ENCODE measurements around the gene IQSEC2. TPM values are rescaled to one million over a fixed set of nuclear protein-coding genes. Genes with fewer than 3 reads are reported as not detected.

Gene IQSEC2
- 16.0 TPM for polyA plus RNA-seq (2013, experiment 1 of 2; ENCODE audit: insufficient read length)
- 16.8 TPM for polyA plus RNA-seq (2013, experiment 2 of 2; ENCODE audit: insufficient read length)

DNA sequence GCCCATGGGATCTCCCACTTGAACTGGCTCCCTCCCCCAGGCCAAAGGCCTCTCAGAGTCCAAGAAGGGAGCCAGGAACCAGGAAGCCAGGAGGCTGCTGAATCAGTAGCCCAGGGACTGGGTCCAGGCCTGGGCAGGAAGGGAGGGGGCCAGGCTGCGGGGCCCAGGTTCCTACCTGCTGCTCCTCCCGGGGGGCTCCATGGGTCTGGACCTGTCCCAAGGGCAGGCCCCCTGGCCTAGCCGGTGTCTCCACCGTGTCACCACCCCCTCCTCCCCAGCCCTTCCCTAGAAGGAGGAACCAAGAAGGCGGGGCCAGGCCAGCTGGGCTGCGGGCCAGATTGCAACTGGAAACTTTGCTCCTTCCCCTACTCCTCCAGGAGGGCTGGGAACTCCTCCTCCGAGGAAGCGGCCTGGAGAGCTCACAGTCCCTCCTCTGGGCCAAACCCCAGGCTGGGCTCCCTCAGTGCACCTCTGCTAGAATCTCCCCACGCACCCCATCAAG, at the start of gene IQSEC2:
IQSEC2 (minus strand) TSS at position 264 of the 502 bp plus-strand sequence.
- DNase-seq = peak; percentile 82

DNA sequence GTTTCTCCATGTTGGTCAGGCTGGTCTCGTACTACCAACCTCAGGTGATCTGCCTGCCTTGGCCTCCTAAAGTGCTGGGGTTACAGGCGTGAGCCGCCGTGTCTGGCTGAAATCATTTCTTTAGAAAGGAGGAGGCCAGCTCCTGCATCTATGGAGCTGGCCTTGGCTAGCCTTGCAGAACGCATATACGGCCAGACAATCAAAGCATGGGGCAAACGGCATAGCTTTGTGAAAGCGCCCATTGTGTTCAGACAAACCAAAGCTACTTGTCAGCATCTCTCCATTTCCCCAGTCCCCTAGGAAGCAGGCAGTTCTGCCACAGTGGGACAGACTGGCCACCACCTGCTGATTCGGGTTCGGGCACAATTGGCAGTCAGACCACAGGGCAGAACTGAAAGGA, 48.9 kb upstream of the IQSEC2 start:
- DNase-seq = no peak

DNA sequence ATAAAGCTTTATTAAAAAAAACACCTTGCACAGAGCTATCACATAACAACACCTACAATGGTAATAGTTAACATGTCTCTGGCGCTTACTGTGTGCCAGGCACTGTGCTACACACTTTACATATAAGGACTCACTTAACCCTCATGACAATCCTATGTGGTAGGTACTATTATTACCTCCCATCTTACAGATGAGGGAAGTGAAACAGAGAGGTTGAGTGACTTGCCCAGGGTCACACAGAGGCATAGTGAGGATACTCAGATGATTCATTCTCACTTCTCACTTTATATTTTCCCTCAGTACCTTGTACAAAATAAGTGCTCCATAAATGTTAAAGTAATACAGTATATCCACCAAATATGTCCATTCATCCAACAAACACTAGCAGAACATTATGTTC, 43.4 kb upstream of the IQSEC2 start:
- DNase-seq = no peak

DNA sequence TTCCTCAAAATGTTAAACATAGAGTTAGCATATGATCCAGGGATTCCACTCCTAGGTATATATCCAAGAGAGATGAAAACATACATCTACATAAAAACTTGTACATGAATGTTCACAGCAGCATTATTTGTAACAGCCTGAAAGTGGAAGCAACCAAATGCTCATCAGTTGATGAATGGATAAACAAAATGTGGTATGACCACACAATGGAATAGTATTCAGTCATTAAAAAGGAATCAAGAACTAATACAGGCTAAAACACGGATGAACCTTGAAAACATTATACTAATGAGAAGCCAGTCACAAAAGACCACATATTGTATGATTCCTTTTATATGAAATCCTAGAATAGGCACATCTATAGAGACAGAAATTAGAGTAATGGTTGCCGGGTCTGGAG, 42.7 kb upstream of the IQSEC2 start:
- DNase-seq = no peak

DNA sequence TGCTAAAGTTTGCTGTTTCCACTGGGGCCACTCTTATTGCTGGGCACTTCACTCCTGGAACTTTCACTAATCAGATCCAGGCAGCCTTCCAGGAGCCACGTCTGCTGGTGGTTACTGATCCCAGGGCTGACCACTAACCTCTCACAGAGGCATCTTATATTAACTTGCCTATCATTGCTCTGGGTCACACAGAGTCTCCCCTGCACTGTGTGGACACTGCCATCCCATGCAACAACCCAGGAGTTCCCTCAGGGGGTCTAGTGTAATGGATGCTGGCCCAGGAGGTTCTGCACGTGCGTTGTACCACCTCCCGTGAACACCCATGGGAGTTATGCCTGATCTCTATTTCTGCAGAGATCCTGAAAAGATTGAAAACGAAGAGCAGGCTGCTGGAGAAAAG, 41.8 kb upstream of the IQSEC2 start:
- no peak for DNase-seq

DNA sequence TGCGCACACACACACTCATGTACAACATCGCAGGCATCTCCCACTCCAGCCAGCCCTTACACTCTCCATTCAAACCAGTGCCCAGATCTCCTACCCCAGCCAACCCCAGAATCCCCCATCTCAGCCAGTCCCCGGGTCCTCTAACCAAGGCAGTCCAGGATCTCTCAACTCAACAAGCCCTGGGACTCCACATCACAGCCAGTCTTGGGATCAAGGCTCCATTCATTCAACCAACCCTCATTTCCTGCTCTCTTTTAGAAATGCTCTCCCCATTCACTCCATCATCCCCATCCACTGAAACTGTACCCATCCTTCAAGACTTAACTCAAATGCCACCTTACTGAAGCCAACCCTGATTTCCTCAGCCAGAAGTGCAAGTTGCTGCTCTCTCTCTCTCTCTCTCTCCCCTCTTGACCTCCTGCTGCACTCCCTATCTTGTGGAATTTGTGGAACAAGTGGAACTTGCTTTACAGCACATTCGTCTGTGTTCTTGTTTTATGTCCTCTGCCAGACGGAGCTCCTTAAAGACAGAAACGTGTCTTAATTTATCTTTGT, 40.6 kb upstream of the IQSEC2 start:
- DNase-seq = no peak

DNA sequence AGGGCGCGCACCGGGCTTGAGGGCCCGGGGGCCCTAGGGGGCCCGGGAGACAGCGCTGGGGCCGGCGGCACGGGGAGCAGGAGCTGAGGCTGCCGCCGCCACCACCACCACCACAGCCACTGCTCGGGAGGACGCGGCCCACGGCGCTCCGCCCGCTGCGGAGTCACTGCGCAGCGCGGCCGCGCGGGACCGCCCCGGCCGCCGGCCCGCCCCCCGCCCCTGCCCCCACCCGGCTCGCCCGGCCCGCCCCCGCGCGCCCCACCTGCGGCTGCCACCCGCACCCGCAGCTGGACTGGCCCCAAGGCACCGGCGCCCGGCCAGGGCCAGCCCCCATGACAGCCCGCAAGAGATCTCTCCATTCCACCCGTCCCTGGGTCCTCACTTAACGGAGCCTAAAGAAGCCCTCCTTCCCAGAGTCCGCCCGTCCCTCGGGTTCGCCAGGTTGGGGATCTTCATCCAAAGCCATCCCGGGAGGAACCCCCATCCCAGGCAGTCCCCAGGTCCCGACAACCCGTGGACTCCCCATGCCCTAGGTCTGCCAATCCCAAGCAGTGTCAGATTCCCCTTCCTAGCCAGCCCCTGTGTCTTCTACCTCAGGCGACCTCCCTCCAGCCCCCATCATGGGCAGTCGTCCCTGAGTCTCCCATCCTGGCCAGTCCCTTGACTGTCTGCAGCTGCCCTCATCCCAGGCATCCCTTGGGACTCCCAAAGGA, 40.0 kb upstream of the IQSEC2 start:
- DNase-seq = no peak

DNA sequence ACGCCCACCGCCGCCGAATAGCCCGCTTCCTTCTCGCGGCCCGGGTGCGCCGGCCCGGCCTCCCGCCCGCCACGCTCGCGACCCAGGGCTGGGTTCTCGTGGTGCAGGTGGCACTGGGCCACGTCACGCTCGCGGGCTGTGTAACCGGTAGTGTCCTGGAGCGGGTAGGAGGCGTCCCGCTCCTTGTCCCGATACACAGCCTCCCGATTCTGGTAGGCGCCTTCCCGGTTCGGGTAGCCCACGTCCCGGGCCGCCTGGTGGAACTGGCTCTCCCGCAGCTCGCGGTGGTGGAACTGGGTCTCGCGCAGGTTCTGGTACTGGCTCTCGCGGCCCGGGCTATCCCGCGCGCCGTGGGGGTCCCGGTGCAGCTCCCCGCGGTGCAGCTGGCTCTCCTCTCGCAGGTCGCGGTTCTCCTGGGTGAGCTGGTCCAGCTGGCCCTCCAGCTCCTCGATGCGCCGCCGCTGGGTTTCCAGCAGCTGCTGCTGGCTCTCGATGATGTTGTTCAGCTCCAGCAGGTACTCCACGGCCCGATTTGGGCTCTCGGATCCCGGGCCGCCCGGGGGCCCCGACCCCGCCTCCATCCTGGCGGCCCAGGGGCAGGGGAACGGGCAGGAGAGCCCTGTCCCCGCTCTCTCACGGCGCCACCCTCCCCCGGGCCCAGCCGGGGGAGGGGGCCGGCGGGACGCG, 39.3 kb upstream of the IQSEC2 start:
- DNase-seq = no peak

DNA sequence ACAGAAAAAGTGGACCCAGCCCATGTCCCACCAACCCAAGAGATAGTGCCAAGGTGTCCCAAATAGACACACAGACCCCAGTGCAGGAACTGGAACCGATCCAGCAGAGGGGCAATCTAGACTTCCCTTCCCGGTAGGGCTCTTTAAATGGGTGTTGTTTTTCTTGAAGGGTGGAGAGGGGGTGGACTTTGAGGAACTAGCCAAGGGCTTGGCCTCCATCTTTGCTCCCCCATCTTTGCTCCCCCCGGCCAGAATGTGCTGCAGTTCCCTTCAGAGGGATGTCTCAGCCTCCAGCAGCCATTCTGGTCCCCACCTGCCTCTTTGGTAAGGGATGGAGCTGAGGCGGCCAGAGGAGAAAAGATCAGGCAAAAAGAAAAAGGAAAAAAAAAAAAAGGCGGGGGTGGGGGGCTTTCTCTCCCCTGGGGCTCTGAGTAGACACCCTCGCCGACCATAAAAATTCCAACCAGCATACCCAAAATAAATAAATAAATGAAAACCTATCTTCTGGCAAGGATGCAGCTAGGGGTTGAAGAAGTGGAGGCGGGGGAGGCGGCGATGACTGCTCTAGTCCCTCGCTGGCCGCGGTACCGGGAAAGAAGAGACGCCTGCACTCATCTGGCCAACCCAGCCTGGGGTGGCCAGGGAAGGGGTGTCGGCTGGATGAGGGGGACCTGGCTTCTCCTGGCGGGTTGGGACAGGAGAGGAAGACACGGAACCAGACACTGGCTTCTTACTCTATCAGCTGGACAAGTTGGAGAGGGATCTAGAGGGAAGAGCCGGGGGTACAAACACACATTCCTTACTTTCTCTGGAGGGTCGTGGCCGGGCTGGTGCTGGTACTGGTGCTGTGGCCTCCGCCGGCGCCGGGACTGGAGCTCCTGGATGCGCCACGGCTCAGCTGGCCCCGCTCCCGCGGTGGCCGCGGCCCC, 38.5 kb upstream of the IQSEC2 start:
- DNase-seq = no peak

DNA sequence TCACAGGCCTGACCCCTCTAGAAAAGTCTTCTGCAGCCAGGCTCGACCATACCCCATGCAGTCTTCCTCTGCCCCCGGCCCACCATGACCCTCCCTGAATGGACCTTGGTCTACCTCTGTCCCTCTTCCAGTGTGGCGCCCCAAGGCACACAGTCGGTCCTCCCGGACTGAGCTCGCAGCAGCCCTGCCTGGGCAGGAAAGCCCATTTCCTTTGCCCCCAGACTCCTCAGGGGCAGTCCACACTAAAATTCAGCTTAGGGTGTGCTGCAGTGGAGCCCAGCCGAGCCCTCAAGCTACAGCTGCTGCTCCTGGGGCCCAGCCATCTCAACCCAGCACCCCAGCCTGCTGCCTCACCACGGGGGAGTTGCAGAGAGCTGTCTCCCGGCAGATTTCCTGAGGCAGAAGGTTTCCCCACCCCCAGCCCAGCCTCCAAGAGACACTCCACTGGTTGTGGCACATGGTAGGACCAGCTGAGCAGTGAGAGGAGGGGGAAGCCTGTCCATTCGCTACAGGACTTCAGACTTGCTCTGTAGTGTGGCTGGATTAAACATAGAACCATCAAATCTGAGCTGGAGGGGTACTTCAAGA, 37.5 kb upstream of the IQSEC2 start:
- no peak for DNase-seq

DNA sequence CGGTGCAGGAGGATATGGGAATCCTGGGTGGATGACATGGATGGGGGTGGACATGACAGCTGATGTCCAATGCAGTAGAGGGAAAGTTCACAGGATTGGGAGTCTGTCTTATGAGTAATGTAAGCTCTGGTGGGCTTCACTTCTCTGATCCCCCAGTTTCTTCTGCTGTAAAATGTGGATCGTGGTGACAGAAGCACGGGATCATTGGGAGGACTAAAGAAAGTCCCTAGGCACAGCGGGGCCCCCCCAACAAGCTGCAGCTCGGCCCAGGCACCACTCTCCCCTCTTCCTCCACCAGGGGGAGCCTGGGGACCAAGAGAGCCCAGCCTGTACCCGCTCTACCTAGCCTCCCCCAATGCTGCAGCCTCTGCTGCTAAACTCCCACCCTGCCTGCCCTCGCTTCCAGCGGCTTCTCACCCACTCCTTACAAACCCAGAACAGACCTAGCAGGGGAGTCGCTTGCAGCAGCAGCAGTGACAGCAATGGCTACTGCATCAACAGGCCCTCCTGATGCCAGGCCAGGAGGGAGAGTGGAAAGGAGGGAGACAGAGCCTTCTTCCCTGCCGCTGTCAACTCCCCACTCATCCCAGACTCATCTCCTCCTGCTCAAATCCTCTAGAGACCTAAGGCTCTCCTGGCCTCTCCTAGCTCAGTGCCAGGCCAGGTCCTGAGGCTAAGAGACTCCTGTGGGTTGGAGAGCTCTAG, 36.1 kb upstream of the IQSEC2 start:
- DNase-seq = peak; percentile 36

DNA sequence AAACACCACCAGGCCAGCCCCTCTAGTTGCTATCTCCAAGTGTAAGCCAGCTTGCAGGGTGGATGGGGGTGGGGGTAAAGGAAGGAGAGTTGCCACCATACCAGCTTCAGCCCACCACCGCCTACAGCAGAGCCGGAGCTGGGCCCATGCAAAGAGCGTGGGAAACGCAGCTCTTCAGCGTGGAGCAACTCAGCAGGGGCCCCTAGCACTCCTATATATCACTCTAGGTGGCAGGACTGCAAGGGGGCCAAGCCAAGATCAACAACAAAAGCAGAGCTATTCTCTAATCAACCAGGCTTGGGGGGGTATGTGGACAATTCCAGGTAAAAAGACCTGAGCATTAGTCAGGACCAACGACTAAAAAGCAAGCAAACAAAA, 35.5 kb upstream of the IQSEC2 start:
- no peak for DNase-seq

DNA sequence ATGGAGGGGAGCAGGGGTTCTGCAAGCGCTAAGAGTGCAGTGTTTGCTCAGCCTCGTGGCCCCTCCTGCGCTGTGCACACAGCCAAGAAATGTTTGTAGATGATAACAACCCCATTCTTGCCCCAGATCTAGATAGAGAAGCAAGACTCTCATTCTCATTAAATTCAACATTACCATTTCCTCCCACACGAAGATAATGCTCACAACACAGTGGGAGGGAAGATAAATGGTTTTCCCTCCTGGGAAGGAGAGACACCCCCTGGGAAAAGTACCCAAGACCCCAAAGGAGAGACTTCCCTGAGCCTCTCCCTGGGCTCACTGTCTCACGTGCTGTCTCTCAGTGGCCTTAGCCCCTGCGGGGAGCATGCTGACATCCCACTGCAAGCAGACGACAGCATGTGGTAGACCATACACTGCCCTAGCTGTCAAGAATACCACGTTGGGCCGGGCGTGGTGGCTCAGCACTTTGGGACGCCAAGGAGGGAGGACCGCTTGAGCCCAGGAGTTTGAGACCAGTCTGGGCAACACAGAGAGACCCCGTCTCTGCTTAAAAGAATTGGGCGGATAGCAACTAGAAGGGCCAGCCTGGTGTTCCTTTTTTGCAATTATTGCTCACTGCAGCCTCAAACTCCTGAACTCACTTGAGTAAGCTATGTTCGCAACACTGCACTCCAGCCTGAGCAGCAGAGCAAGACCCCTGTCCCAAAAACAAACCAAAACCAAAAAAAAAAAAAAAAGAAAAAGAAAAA, 34.9 kb upstream of the IQSEC2 start:
- no peak for DNase-seq

DNA sequence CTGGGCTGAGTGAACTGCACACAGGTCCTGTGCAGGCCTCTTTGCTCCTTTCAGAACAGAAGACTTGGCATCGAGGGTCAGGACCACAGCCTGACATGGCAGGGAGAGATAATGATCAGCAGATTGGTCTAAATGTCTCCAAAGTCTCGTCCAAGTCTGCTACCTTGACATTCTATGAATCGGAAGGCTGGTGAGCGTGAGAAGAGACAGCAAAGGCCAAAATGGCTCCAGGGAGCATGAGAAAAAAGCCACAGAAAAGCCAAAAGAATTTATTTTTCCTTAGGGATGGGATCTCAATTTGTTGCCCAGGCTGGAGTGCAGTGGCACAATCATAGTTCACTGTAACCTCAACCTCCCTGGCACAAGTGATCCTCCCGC, 32.3 kb upstream of the IQSEC2 start:
- DNase-seq = no peak

DNA sequence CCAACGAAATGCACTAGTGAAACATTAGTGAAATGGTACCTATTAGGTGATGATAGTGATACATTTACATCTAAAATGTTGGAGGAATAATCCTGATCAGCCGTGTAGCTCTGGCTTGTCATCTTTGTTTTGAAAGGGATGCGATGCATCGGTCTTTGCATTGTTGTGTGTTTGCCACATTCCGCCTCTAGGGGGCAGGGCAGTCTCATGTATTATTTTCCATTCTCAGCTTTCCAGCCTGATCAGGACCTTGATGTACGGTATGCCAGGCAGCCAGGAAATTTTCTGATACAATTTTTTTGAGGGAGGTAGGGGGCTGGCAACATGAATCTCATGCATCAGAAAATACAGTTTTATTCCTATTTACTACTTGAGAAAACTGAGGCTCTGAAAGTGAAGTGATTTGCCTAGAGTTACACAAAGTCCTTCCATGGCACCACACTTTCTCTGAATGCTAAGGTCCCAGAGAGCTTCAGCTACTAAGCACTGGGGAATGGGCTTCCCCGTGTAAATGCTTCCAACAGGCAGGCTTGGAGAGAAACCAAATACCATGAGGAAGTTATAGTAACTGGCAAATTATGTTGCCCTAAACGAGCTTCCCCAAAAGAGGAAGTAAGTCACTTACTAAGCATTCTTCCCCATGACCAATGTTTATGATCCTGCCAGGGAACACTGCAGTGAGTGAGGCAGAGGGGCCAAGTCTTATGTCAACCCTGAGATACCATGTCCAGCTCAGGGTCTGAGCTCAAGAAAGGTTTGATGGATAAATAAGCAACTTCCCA, 31.8 kb upstream of the IQSEC2 start:
- DNase-seq = peak; percentile 40

DNA sequence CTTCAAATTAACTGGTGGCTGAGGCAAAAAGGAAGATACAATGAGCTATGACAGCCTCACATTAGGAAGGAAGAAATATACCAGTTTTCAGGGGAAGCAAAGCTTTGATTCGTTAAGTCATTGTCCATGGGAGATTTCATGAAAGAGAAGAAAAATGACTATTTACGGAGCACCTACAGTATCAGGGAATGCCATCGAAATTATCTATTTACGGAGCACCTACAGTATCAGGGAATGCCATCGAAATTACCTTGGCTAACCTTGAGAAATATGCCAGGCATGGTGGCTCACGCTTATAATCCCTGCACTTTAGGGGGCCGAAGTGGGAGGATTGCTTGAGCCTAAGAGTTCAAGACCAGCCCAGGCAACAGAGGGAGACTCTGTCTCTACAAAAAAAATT, 28.5 kb upstream of the IQSEC2 start:
- DNase-seq = no peak

DNA sequence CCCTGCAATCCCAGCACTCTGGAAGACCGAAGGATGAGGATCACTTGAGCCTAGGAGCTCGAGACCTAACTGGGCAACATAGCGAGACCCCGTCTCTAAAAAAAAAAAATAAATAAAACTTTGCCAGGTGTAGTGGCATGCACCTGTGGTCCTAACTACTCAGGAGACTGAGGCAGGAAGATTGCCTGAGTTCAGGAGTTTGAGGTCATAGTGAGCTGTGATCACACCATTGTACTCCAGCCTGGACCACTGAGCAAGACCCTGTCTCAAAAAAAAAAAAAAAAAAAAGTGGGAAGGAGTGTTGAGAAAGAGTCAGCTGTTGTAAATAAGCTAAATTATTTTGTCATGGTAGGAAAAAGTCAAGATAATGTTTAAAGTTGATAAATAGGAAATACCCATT, 27.5 kb upstream of the IQSEC2 start:
- no peak for DNase-seq

DNA sequence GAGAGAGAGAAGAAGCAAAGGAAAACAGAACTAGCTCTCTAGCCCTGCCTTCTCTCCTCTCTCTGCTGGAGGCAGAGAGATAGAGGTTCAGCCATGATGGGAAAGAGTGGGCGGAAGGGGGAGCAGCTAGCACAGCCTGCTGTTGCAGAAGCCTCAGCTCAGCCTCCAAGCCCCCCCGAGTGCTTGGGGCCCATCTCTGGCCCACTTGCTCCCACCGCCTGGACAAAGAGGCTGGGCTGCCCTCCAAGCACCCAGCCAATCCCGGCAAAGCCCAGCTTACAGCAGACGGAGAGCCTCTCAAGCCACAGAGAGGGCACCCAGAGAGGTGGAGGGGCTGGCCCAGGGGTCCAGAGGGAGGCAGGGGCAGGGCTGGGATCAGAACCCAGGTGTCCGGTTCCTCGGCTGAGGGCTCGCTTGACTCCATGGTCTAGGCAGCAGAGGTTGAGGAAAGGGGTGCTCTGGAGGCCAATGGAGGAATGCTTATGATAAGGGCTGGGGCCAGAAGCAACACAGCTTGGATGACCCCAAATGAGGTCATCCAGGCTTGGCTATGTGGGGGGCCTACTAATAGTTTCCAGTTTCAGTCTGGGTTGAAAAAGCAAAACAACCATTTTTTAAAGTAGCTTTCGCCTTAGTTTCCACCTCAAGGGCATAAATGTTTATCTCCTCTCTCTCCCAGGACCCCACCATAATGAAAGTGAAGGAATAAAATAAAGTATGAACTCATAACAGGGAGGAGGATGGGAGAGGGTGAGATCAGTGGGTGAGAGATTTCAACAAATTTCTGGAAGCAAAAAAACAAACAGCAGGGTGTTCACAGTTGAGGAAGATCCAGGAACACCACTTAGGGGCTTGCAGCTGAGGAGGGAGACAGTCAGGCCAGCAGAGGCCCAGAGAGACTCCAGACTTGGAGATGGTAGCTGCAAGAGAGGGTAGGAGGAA, 24.9 kb upstream of the IQSEC2 start:
- DNase-seq = no peak
